Activated naive CD8-positive, alpha-beta T cell (primary cell): Measurements from ENCODE around the gene GOLGA8T.
"Not testable (repeated sequence)": the region's sequence is repeated elsewhere in the genome, so short reads cannot be mapped to it uniquely, and the experiment has no call there.

Source experiments
- H3K27ac Mint-ChIP-seq: one replicate; pipeline ENCODE4 v1.8.0; 2021; ENCODE audit warnings: mixed read lengths
- H3K27me3 Mint-ChIP-seq: one replicate; pipeline ENCODE4 v1.8.0; 2021; ENCODE audit warnings: mixed read lengths
- H3K36me3 Mint-ChIP-seq: one replicate; pipeline ENCODE4 v1.8.0; 2021; ENCODE audit warnings: mixed read lengths
- H3K4me1 Mint-ChIP-seq: one replicate; pipeline ENCODE4 v1.8.0; 2021; ENCODE audit warnings: low read depth, mixed read lengths
- H3K4me3 Mint-ChIP-seq: one replicate; pipeline ENCODE4 v1.8.0; 2021; ENCODE audit warnings: mild to moderate bottlenecking, mixed read lengths
- H3K9me3 Mint-ChIP-seq: one replicate; pipeline ENCODE4 v1.8.0; 2021; ENCODE audit warnings: low read depth, mixed read lengths

Gene GOLGA8T

GRCh38 chr15:30175291-30175690 is 40.4 kb downstream of the GOLGA8T start:
- H3K4me3 Mint-ChIP-seq, H3K27ac Mint-ChIP-seq, H3K4me1 Mint-ChIP-seq, H3K36me3 Mint-ChIP-seq, H3K27me3 Mint-ChIP-seq, H3K9me3 Mint-ChIP-seq: not testable (repeated sequence)

GRCh38 chr15:30176613-30177012 is 41.8 kb downstream of the GOLGA8T start:
- not testable (repeated sequence) for H3K4me3 Mint-ChIP-seq, H3K27me3 Mint-ChIP-seq, H3K9me3 Mint-ChIP-seq, H3K36me3 Mint-ChIP-seq, H3K4me1 Mint-ChIP-seq, H3K27ac Mint-ChIP-seq

GRCh38 chr15:30179814-30180213 is 45.0 kb downstream of the GOLGA8T start:
- not testable (repeated sequence) for H3K27me3 Mint-ChIP-seq, H3K36me3 Mint-ChIP-seq, H3K4me1 Mint-ChIP-seq, H3K27ac Mint-ChIP-seq, H3K9me3 Mint-ChIP-seq, H3K4me3 Mint-ChIP-seq

GRCh38 chr15:30185495-30185894 is 50.6 kb downstream of the GOLGA8T start:
- not testable (repeated sequence) for H3K36me3 Mint-ChIP-seq, H3K27ac Mint-ChIP-seq, H3K4me1 Mint-ChIP-seq, H3K27me3 Mint-ChIP-seq, H3K4me3 Mint-ChIP-seq, H3K9me3 Mint-ChIP-seq

GRCh38 chr15:30187429-30187828 is 52.6 kb downstream of the GOLGA8T start:
- not testable (repeated sequence) for H3K27ac Mint-ChIP-seq, H3K4me3 Mint-ChIP-seq, H3K36me3 Mint-ChIP-seq, H3K4me1 Mint-ChIP-seq, H3K9me3 Mint-ChIP-seq, H3K27me3 Mint-ChIP-seq

GRCh38 chr15:30189754-30190153 is 54.9 kb downstream of the GOLGA8T start:
- not testable (repeated sequence) for H3K4me1 Mint-ChIP-seq, H3K4me3 Mint-ChIP-seq, H3K9me3 Mint-ChIP-seq

GRCh38 chr15:30191143-30191542 is 56.3 kb downstream of the GOLGA8T start:
- not testable (repeated sequence) for H3K36me3 Mint-ChIP-seq, H3K9me3 Mint-ChIP-seq, H3K4me3 Mint-ChIP-seq, H3K27ac Mint-ChIP-seq, H3K27me3 Mint-ChIP-seq, H3K4me1 Mint-ChIP-seq

More at GRCh38 chr15:30189754-30190153, 54.9 kb downstream of the GOLGA8T start:
- not testable (repeated sequence) for H3K27ac Mint-ChIP-seq, H3K27me3 Mint-ChIP-seq, H3K36me3 Mint-ChIP-seq

- not testable (repeated sequence) for H3K4me1 Mint-ChIP-seq, H3K9me3 Mint-ChIP-seq, H3K27me3 Mint-ChIP-seq, H3K36me3 Mint-ChIP-seq, H3K27ac Mint-ChIP-seq
- peak overlapping the region; percentile 27 for H3K4me3 Mint-ChIP-seq
Observed at GRCh38 chr15:30191639-30192038, 56.8 kb downstream of the GOLGA8T start.

GRCh38 chr15:30192119-30192745 is 57.4 kb downstream of the GOLGA8T start:
- H3K9me3 Mint-ChIP-seq, H3K4me3 Mint-ChIP-seq, H3K36me3 Mint-ChIP-seq, H3K4me1 Mint-ChIP-seq, H3K27me3 Mint-ChIP-seq, H3K27ac Mint-ChIP-seq: not testable (repeated sequence)

GRCh38 chr15:30192892-30193291 is 58.0 kb downstream of the GOLGA8T start:
- not testable (repeated sequence) for H3K27me3 Mint-ChIP-seq, H3K27ac Mint-ChIP-seq, H3K4me1 Mint-ChIP-seq, H3K4me3 Mint-ChIP-seq, H3K9me3 Mint-ChIP-seq, H3K36me3 Mint-ChIP-seq
